HuH-7 (cell line): Measurements from ENCODE around the gene HSD11B1.

Experiments
- DNase-seq: peaks from one replicate; pipeline ENCODE4 v3.0.0; 2011; ENCODE audit warnings: low spot score

HSD11B1 gene

GRCh38 chr1:209727785-209728184 is 23.1 kb downstream of the HSD11B1 start:
- DNase-seq: no peak

DNA sequence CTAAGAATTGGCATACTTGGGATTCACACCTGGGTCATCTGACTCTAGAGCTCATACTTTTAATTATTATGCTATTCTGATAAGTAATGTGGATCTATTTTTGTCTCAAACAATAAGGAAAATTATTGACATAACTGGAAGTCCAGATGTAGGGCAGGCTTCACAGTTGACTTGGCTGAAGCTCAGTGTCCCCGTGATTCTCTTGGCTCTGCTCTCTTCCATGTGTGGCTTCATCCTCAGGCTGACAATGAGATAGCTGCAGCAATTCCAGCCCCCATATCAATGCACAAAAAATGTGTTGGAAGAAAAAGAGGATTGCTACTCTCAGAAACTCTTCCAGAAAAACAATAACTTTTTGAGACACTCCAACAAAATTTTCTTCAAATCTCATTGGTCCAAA is 23.8 kb downstream of the HSD11B1 start:
- DNase-seq: no peak

GRCh38 chr1:209729436-209729835 is 24.8 kb downstream of the HSD11B1 start:
- DNase-seq: no peak

DNA sequence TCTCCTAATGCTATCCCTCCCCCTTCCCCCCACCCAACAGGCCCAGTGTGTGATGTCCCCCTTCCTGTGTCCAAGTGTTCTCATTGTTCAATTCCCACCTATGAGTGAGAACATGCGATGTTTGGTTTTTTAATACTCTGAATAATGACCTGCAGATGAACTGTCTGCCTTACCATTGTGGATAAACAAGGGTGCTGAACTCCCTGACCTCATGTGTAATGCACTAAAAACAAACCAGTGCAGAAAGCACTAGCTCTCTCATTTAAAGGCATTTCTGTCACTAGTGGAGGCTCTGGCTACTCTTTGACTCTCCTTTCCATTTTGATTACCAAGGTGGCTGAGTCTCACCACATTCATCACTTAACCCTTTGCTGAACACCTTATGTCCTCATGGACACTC is 28.1 kb downstream of the HSD11B1 start:
- DNase-seq: no peak

GRCh38 chr1:209733409-209734192 is 29.0 kb downstream of the HSD11B1 start:
- DNase-seq: no peak

DNA sequence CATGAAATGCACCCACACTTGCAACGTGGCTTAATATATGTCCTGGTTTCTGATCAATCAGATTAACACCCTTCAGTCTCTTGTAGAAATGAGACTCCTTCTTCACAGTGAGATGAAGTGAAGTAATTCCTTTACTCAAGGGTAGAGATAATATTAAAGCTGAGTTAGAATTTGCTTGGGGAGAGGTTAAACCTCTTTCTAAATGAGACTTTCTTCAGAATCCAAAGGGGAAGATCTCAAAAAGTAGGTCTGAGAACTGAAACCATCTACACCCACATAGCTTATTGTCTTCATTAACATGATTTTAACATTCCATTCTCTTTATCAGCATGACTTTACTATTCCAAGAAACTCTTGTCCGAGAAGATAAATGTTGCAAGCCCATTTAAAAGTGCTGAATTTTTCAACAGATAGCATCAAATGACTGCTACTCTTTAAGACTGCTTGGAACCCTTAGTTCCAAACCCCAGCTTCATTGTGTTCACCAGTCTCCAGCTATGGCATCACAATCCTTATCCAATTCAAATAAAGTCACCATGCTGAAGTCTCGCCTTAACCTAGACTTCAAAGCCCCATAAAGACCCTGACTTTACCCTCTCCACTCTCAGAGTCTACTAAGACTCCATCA is 32.0 kb downstream of the HSD11B1 start:
- no peak for DNase-seq

- DNase-seq: no peak
Measured at GRCh38 chr1:209737118-209737505, 32.5 kb downstream of the HSD11B1 start.

GRCh38 chr1:209738270-209738669 is 33.6 kb downstream of the HSD11B1 start:
- DNase-seq: no peak

- DNase-seq: no peak
Measured at GRCh38 chr1:209741193-209741592, 36.5 kb downstream of the HSD11B1 start.

DNA sequence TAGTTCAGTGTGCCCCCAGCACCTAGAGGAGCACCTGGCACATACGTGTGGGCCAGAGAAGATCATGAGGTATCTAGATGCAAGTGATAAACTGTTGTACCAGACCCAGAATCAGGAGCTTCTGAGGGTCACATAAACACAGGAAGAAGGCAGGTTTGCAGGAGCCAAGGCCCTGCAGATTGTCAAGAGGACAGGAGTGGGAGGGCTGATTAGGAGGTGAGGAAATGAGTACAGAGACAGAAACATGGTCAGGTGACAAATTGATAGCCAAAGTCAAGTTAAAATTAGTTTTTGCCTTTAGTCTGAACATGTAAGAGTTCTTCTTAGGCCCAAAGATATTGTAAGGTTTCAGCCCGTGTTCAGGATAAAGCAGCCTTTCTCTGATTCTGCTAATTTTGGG is 37.2 kb downstream of the HSD11B1 start:
- no peak for DNase-seq

GRCh38 chr1:209742409-209743144 is 37.9 kb downstream of the HSD11B1 start:
- no peak for DNase-seq

DNA sequence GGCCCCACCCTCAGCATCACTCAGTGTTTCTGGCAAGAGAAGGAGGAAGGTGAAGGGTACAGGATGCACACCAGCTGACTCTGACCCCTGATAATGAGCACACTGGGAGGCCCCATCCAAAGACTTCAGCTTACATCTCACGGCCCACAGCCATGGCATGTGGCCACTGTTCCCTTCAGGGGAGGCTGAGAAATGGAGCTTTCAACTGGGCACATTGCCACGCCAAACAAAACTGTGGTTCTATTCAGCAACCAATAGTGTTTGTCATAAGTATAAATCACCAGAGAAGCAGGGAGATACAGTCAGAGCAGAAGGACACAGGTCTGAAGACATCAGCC is 38.5 kb downstream of the HSD11B1 start:
- no peak for DNase-seq

DNA sequence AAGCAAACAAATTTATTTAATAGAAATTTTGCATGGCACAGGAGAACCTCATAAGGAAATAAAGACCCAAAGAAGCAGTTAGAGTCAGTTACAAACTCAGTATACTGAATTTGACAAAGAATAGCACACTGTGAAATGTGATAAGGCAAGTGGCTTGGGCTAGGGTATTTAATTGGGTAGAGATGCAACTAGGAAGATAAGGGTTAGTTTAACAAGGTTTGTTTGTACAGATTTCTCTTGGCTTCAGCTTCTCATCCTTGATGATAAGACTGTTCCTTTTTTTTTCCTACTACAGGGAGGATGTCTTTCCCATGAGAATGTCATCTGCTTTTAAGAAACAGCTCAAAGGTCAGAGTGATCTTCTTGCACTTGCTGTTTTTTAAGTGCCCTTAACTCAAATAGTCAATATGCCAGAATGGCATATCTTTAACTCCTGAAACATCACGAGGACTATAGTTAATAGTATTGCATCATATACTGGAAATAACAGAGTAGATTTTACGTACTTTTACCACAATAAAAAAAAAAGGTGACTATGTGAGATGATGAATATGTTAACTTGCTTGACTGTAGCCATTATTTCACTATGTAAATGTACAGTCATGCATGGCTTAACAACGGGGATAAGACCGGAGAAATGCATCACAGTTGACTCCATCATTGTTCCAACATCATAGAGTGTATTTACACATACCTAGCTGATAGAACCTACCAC is 42.0 kb downstream of the HSD11B1 start:
- no peak for DNase-seq

DNA sequence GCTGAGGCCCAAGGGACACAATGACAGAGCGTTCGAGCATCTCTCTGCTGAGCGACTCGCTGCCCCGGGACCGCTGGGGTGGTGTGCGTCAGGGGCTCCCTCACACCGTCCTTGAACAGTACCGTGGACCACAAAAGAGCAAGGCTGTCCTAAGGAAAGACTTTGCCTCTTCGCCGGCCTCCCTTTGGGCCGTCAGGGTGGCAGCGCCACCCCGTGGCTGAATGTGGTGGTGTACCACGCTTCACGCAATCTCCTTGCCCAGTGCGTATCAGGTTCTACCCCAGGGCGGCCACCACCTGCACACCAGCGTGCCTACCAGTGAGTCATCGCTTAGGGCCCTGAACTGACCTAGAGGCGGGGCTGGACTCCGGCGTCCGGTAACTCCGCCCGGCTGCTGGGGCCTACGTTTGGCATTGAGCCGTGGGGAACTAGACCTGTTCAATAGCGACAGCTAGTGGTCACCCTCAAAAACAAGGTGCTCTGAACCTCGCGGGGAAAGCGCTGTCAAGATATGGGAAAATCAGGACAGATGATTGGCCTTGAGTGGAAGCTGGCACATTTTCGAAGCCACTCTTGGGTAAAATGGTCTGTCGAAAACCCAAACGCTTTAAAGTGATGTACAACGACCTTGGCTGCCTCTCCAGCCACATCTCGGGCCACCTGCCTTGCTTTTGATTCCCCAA is 43.1 kb downstream of the HSD11B1 start:
- peak; percentile 79 for DNase-seq

DNA sequence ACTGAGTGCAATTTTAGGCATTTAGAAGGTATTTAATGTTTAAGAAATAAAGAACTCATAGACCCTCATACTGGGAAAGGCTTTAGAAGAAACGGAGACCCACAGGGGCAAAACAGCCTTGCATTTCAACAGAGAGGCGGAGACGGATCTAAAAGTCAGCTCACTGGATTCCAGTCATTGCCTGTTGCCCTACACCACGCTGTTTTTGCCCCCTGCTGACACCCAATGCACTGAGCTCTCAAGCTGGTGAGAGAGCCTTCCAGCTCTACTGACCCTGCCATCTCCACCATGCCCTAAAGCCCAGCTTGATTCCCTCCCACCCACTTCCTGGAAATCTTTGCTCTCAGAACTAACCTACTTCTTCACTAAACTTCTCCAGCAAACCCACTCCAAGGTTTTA is 44.0 kb downstream of the HSD11B1 start:
- DNase-seq: no peak

GRCh38 chr1:209749205-209749604 is 44.6 kb downstream of the HSD11B1 start:
- no peak for DNase-seq

DNA sequence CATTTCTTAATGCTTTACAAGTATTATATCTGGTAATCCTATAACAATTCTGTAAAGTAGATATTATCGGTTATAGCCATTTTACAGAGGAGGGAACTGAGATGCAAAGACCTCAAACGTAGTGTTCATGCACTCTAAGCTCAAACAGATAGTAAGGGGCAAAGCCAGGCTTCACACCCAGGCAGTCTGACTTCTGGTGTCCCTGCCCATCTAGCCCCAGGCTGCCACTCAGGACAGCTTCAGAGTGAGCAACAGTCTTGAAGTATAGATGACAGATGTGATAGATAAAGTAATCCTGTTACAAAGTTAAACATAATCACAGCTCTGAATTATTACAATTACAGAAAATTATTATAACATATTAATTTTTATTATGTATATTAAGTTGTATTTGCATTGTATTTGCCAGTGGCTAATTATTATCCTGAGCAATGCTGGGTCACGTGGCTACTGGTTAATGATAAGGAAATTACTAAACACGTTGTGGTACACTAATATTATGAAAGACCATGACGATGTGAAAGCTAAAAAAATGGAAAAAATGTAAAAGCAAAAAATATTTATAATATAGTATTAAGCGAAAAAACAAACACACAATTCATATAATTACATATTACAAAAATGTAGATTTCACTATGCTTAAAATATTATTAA is 45.2 kb downstream of the HSD11B1 start:
- DNase-seq: no peak

DNA sequence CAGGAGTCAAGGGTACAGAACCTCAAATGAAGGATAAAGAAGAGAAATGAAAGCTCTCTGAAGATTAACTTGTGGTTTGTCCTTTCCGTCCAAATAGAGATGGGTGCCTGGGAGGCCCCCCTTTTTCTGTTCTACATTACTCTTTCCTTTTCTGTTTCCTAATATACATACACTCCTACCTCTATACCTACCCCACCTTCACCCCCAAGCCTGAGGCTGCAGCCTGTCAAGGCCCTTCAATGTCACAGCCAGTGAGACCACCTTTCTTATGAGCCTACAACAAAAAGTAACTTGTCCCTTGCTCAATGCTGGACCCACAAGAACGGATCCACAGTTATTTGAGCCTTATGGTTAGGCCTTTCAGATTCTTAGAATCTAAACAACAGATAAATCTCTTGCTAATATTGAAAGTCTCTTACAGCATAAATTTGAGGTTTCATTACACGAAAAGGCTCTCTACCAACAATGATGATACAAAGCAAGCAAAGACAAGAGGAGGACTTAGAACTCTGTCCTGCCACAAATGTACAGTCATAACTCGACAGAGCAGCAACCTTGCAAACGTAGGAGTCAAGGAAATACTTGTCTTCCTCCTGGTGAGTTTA is 47.1 kb downstream of the HSD11B1 start:
- DNase-seq: no peak

DNA sequence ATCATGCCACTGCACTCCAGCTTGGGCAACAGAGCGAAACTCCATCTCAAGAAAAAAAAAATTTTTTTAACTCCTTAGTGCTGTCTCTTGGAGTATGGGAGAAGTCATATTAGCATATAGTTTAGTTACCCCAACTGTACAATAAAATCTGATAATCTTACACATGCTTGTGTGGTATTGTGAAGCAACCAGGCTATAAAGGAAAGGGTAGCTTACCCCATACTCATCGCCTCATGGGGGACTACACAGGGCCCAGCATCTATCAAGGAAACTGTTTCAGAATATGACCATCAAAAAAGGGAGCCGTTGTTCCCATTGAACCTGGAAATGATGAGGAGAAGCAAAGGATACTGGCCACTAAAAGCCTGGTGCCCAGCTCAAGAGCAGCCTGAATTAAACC is 48.2 kb downstream of the HSD11B1 start:
- no peak for DNase-seq

DNA sequence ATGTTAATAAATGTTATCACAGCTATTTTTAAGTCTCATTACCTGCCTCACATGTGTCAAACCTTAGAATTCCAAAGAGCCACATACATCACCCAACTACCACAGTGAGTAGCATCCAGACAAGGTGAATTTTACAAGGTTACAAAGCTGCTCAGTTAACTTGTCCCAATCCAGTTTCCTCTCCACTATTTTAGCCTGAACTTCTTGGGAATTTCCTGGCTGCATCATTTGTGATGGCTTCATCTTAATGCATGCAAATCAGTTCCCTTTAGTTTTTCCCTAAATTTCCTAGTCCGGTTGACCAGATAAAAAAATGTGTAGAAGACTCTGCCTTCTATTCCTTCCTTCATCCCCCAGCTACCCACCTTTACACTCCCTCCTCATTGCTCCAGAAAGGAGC is 50.6 kb downstream of the HSD11B1 start:
- DNase-seq: no peak
